Measurements from ENCODE around the gene MAPK10. TPM values are rescaled to one million over a fixed set of nuclear protein-coding genes. Genes with fewer than 3 reads are reported as not detected.

The MAPK10 gene
- total RNA-seq, 1 experiment from 2014 or later = 6.8 TPM

GRCh38 chr4:86015412-86016350, 344.2 kb downstream of the MAPK10 start:
- Histone ChIP-seq H3K27me3 (replicated peaks; ENCODE audit: insufficient read depth, low read depth, low read length, poor library complexity) (no peaks in the 10 kb centered on the region), H3K4me3 (ENCODE audit: low read depth, low read length, poor library complexity, severe bottlenecking) (no peak overlapping the region), H3K9me3 (ENCODE audit: low read depth, low read length, poor library complexity, severe bottlenecking) (no peaks in the 10 kb centered on the region), H3K27ac (ENCODE audit: low read depth, low read length, poor library complexity, severe bottlenecking) (no peak overlapping the region), H3K36me3 (ENCODE audit: insufficient read depth, low read length, poor library complexity, severe bottlenecking) (no peaks in the 10 kb centered on the region), H3K4me1 (ENCODE audit: insufficient read depth, low read length, poor library complexity, severe bottlenecking) (peaks cover 15% of the 10 kb centered on the region)
- TF ChIP-seq EZH2 (IDR thresholded peaks at IDR 0.05; ENCODE audit: borderline replicate concordance, low read depth, low read length, poor library complexity, severe bottlenecking) (no peak), CTCF (conservative IDR thresholded peaks at IDR 0.05; ENCODE audit: low read depth, low read length) (no peak)
- DNase-seq (ENCODE audit: low spot score) = no peak
- BruUV-seq (replicated peaks) = no TSS peak
- POLR2A ChIA-PET (ENCODE audit: low non-redundant PET) = no interaction called here
- CTCF ChIA-PET = no interaction called here
- intact Hi-C loops (cut with micrococcal nuclease; ENCODE audit: unreplicated experiment) = no loop called here

- no TSS peak for BruUV-seq (replicated peaks)
- intact Hi-C loops (cut with micrococcal nuclease; ENCODE audit: unreplicated experiment) = no loop called here
- peak; percentile 68 for DNase-seq (ENCODE audit: low spot score)
- Histone ChIP-seq H3K27ac (ENCODE audit: low read depth, low read length, poor library complexity, severe bottlenecking) (no peak overlapping the region), H3K27me3 (replicated peaks; ENCODE audit: insufficient read depth, low read depth, low read length, poor library complexity) (no peaks in the 10 kb centered on the region), H3K4me3 (ENCODE audit: low read depth, low read length, poor library complexity, severe bottlenecking) (no peak overlapping the region), H3K4me1 (ENCODE audit: insufficient read depth, low read length, poor library complexity, severe bottlenecking) (peaks cover 15% of the 10 kb centered on the region), H3K36me3 (ENCODE audit: insufficient read depth, low read length, poor library complexity, severe bottlenecking) (no peaks in the 10 kb centered on the region), H3K9me3 (ENCODE audit: low read depth, low read length, poor library complexity, severe bottlenecking) (no peaks in the 10 kb centered on the region)
- ChIA-PET POLR2A (ENCODE audit: low non-redundant PET) (no interaction called here), CTCF (interaction anchor here (0.7 kb wide), 1 partner anchor 46 kb away, joined by 3 read pairs; no protein-coding TSS in a partner anchor)
- no peak for TF ChIP-seq EZH2 (IDR thresholded peaks at IDR 0.05; ENCODE audit: borderline replicate concordance, low read depth, low read length, poor library complexity, severe bottlenecking)
Observed at GRCh38 chr4:86014599-86014998, 345.3 kb downstream of the MAPK10 start.

DNA sequence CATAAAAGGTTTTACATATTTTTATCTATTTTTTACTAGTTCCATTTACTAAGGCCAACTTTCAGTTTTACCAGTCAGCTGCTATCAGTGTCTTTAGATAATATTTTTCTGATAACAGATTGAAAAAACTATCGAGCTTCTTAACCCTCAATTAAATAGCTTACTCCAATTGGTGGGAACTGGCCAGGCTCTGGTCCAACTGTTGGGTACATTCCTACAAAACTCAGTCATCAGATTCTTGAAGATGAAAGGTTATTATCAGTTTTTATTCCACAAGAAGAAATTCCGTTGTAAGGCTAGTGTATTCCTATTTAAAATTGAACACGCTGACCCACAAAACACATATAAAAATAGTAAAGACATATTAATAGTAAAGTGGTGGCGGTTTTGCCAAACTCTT, 346.2 kb downstream of the MAPK10 start:
- CTCF ChIA-PET = no interaction called here
- BruUV-seq (replicated peaks) = no TSS peak

More for the DNA sequence above, 346.2 kb downstream of the MAPK10 start:
- H3K9me3 ChIP-seq (ENCODE audit: low read depth, low read length, poor library complexity, severe bottlenecking) = no peaks in the 10 kb centered on the region
- H3K4me3 ChIP-seq (ENCODE audit: low read depth, low read length, poor library complexity, severe bottlenecking) = no peak overlapping the region
- POLR2A ChIA-PET (ENCODE audit: low non-redundant PET) = no interaction called here
- no peak overlapping the region for H3K27ac ChIP-seq (ENCODE audit: low read depth, low read length, poor library complexity, severe bottlenecking)
- no peaks in the 10 kb centered on the region for H3K36me3 ChIP-seq (ENCODE audit: insufficient read depth, low read length, poor library complexity, severe bottlenecking)
- intact Hi-C loops (cut with micrococcal nuclease; ENCODE audit: unreplicated experiment) = no loop called here
- DNase-seq (ENCODE audit: low spot score) = no peak
- peaks cover 15% of the 10 kb centered on the region for H3K4me1 ChIP-seq (ENCODE audit: insufficient read depth, low read length, poor library complexity, severe bottlenecking)
- no peak for TF ChIP-seq CTCF (conservative IDR thresholded peaks at IDR 0.05; ENCODE audit: low read depth, low read length)
- TF ChIP-seq EZH2 (IDR thresholded peaks at IDR 0.05; ENCODE audit: borderline replicate concordance, low read depth, low read length, poor library complexity, severe bottlenecking) = no peak
- H3K27me3 ChIP-seq (replicated peaks; ENCODE audit: insufficient read depth, low read depth, low read length, poor library complexity) = no peaks in the 10 kb centered on the region
